GM18502 (cell line): Measurements from ENCODE around the gene LPCAT1.
"Not testable (repeated sequence)": the region's sequence is repeated elsewhere in the genome, so short reads cannot be mapped to it uniquely, and the experiment has no call there.

Experiments used
- ATAC-seq: cut with Tn5 transposase; IDR thresholded peaks from one replicate; pipeline ENCODE4 v1.9.1; 2021; ENCODE audit warnings: mild to moderate bottlenecking; ENCODE audit not compliant: unreplicated experiment, poor library complexity

LPCAT1 gene

GRCh38 chr5:1483856-1484729 lies 39.7 kb downstream of the LPCAT1 start:
- ATAC-seq: no peak

GRCh38 chr5:1483064-1483463 lies 40.7 kb downstream of the LPCAT1 start:
- no peak for ATAC-seq

DNA sequence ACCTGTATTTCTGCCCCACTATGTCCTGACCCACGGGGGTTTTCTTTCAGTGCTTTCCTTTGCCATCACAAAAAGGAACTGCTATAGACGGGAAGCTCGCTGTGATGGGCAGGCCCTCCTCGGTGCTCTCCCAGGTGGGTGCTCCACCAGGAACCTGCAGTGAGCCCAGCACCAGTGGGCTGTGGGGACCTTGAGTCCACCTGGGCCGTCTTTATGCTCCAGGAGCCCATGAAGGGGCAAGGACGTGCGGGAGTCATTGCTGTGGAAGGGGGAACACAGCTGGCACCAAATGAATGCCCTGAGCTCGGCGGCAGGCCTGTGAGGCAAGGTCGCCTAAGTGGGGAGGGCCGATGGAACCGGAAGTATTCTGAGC lies 41.8 kb downstream of the LPCAT1 start:
- ATAC-seq: no peak

DNA sequence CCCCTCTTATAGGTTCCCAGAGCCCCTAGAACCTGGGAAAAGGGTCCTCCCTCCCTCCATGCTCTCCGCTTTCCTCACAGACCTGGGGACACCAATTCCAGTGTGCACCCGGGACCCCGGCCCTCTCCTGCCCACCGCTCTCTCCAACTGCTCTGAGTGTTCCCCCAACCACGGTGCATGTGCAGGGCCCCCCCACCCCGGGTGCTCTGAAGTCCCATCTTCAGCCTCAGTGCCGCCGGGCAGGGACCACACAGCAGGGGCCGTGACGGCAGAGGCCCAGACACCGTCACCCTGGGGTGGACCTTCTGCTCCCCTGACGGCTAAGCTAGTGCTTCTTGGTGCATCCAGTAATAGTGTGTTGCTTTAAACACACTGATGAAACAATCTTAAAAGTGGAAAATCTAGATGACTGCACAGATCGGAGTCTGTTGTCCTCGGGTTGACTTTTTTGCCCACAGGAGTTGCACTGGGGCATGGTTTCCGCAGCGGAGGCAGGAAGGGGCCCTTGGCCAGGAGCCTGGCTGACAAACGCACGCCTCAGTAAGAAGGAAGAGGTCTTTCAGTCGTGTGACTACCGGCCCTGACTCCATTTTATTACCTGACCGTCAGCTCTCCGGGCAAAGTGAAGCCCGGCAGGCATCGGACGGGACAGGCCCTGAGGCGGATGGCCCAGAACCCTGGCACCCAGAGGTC lies 42.3 kb downstream of the LPCAT1 start:
- no peak for ATAC-seq

DNA sequence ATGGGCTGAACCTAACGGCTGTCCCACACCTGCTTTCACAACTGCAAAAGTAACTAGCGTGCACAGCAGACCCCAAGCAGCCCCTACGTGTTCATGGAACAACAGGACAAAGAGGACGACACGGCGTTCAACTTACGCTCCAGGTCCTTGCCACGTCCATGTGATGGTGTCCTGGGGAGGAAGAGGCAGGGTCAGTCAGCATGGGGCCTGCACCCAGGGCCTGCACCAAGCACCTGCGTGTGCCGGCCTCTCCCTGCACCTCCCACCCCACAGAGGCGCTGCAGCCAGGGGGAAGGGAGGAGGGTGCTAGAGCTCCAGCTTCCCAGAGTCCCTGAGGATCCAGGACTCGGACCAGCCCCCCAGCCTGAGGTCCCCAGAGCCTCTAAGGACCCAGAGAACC lies 43.0 kb downstream of the LPCAT1 start:
- ATAC-seq: no peak

DNA sequence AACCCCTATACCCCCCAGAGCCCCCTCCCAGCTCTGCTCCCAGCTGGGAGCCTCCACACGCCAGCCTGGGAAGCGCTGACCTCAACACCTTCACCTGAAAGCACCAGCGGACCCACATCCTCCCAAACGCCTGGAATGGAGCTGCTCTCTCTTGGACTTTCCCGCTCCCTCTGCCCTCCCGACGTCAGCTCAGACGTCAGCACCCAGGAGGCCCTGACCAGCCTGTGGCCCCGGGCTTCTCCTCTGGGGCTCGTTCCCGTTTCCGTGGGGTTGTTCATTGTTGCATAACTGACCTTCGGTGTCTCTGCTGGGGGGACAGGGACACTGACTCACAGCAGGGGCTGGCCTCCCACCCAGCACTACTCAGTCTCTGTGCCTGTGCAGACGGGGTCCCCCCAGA lies 43.5 kb downstream of the LPCAT1 start:
- no peak for ATAC-seq

- ATAC-seq: peak; percentile 38
Observed at GRCh38 chr5:1479581-1480188, 44.1 kb downstream of the LPCAT1 start.

GRCh38 chr5:1479066-1479465 lies 44.7 kb downstream of the LPCAT1 start:
- no peak for ATAC-seq

DNA sequence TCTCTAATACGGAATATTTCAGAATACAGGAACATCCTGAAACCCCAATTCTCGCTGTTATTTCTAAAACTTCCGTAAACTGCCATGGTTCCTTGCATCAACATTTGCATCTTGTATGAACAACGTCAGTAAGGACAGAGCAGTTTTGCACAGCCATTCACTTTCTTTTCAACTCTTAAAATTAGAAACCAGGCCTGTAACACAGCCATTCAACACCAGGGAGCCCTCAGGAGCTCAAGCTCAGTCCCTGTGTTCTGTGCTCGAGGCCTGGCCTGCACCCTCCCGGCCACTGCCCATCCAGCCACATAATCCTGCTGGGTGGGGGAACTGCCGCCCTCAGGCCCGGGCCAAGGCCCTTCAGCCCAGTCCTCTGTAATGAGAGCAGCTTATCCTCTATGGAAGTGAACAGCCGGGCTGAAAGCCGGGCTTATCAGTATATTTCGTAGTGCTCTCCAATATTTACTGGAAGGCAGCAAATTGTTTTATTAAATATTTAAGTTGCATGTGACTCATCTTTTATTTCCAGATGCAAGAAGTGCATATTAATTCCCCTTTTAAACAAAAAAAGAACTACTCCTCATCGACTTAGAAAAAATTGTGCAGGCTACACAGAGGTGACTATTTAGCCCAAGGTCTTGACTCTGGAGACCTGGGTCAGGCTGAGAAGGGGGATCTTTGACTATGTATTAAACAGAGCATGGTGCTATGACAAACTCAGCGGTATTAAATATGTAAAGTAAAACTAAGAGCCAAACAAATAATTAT lies 45.3 kb downstream of the LPCAT1 start:
- ATAC-seq: no peak

- ATAC-seq: no peak
Observed at GRCh38 chr5:1477341-1477740, 46.4 kb downstream of the LPCAT1 start.

DNA sequence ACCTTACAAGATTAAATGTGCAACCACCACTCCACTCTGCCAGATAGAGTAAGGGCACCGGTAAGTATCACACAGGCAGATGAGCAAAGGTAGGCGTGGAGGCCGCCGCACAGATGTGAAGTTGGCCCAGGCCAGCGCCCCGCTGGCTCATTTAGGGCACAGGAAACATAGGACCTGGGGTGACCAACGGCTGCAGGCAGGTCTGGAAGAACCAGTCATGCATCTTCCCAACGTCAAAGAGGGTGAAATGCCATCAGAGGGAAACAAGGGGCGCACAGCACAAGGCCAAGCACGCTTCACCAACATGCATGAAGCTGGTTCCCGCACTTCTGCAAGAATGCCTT lies 46.8 kb downstream of the LPCAT1 start:
- ATAC-seq: no peak

GRCh38 chr5:1476181-1476966 lies 47.4 kb downstream of the LPCAT1 start:
- no peak for ATAC-seq

DNA sequence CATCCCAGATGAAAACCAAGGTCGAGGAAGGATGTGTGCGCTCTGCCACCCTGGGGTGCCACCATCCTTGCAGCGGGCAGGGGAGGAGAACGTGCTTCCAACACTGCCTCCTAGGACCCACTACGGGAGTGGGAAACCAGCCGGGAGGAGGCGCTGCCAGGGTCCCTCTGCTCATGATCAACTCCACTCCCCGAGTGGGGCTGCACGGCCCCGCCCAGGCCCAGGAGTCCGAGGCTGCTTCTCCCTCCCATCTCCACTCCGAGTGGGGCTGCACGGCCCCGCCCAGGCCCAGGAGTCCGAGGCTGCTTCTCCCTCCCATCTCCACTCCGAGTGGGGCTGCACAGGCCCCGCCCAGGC lies 48.2 kb downstream of the LPCAT1 start:
- not testable (repeated sequence) for ATAC-seq

DNA sequence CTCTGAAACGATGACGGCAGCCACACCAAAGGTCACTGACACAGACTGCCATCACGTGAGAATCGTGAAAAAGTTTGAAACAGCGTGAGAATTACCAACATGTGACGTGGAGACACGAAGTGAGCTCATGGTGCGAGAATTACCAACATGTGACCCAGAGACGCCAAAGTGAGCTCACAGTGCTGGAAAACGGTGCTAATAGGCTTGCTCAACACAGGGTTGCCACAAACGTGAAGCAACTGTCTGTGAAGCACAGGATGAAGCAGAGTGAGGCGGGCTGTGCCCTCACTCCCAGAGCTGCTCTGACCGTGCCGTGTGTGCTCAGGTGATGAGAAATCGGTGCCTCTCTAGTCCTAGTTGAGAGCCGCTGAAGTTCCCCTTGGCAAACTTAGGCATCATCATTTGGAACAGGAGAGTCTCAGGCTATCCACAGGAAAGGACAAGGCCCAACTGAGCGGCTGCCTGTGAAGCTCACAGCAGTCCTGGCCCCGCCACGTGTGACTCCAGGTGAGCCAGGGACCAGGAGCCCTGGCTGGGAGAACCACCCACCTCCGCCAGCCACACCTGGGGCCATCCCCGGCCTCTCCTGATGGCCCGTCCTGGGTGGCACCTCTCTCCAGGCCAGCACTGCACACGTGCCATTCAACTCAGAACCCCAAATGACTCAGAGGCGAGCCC lies 48.8 kb downstream of the LPCAT1 start:
- no peak for ATAC-seq

DNA sequence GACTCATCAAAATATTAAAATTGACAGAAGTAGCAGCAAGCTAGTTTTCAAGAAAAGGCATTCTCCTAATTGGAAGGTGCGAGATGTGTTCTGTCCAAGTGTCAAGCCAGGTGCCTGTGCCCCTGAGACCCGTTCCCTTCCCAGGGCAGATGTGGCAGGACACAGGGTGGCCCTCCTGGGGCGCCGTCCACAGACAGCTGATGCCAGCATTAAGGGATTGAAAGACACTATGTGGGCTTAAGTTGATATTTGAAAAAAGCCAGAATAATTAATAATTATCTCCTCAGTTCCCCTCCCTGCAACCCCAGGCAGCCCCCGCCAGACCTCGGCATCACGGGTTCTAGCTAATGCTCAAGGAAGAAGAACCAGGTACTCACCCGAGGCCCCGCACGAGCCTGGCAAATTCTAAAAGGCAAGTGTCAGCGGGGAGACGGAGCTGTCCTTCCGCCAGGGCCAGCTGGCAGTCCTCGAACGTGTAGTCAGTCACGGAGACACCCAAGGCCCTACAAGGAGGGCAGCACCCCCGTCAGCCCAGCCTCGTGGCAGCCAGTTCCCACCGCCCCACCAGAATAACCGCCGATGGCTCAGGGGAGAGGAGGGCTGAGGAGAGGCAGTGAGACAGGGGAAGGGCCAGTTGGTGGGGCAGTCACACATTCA lies 49.4 kb downstream of the LPCAT1 start:
- ATAC-seq: no peak

DNA sequence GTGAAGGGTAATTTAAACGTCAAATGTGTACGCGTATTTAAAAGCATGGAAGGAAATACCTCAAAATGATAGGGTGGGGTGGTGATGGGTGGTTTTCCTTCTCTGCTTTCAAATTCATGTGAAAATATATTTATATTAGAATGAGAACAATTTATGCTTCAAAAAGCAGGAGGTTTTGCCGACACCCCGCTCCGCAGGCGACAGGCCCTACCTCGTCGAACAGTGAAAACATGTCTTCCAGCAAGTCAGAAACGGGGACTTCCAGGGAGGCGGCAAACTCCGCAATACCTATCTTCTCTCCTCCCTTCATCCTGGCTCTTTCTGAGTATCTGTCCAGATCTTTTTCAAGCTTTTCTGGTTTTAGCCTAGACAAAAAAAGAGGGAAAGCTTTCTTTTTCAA lies 50.0 kb downstream of the LPCAT1 start:
- no peak for ATAC-seq

GRCh38 chr5:1472964-1473628 lies 50.7 kb downstream of the LPCAT1 start:
- ATAC-seq: no peak
